OCI-LY3 (cell line): ENCODE measurements around the gene STH.

Experiments
- H2AFZ ChIP-seq: fragments of 200-600, 300-600 bp; shearing (Covaris generic); 2 replicates; pipeline ENCODE4 v1.6.0; 2014; ENCODE audit warnings: antibody characterized with exemption, low read depth, low read length
- H3K27ac ChIP-seq: fragments of 200-600, 300-600 bp; sonication (generic); 2 replicates; pipeline ENCODE4 v1.5.1; 2014; ENCODE audit warnings: mild to moderate bottlenecking, low read length, moderate library complexity, mixed read lengths
- H3K27me3 ChIP-seq: fragments of 200-600, 300-600 bp; sonication (generic); 2 replicates; pipeline ENCODE4 v1.6.1; 2014; ENCODE audit warnings: low read depth, low read length, mixed read lengths
- H3K36me3 ChIP-seq: fragments of 200-600, 300-600 bp; sonication (generic); replicated peaks from 2 replicates; pipeline ENCODE3; 2014; ENCODE audit warnings: low read depth, low read length, mixed read lengths
- H3K4me1 ChIP-seq: fragments of 300-600, 200-600 bp; sonication (generic); 2 replicates; pipeline ENCODE4 v1.6.1; 2014; ENCODE audit warnings: low read length, mixed read lengths
- H3K4me2 ChIP-seq: fragments of 200-600, 300-600 bp; sonication (generic); 2 replicates; pipeline ENCODE4 v1.6.1; 2014; ENCODE audit warnings: low read length, mixed read lengths
- H3K4me3 ChIP-seq: fragments of 300-600, 200-600 bp; sonication (generic); 2 replicates; pipeline ENCODE4 v1.5.1; 2014; ENCODE audit warnings: antibody characterized with exemption, mild to moderate bottlenecking, low read length, moderate library complexity
- H3K79me2 ChIP-seq: fragments of 300-600, 200-600 bp; shearing (Covaris generic); 2 replicates; pipeline ENCODE4 v1.6.1; 2014; ENCODE audit warnings: mild to moderate bottlenecking, low read length, mixed read lengths
- H3K9ac ChIP-seq: fragments of 300-600, 200-600 bp; shearing (Covaris generic); 2 replicates; pipeline ENCODE4 v1.6.0; 2014; ENCODE audit warnings: mild to moderate bottlenecking, low read length, moderate library complexity
- H3K9me3 ChIP-seq: fragments of 200-600, 300-600 bp; shearing (Covaris generic); 2 replicates; pipeline ENCODE4 v1.6.1; 2014; ENCODE audit warnings: low read length, mixed read lengths; ENCODE audit not compliant: insufficient read depth
- H4K20me1 ChIP-seq: fragments of 200-600, 300-600 bp; sonication (generic); 2 replicates; pipeline ENCODE4 v1.6.1; 2016; ENCODE audit warnings: low read length, mixed read lengths; ENCODE audit not compliant: insufficient read depth
- EZH2phosphoT487 ChIP-seq: fragments of 200-600 bp; shearing (Covaris generic); IDR thresholded peaks from 2 replicates; pipeline ENCODE4 v1.6.1; 2018; ENCODE audit warnings: antibody characterized with exemption, mixed run types, low read depth
- TF ChIP-seq, protein P1 (sequence below): fragments of 200-600, 300-600 bp; sonication (generic); IDR thresholded peaks from 2 replicates; pipeline ENCODE4 v1.5.1; 2014; ENCODE audit warnings: antibody characterized with exemption, low read length, low read depth

Gene STH

GRCh38 chr17:45966606-45967280 lies 32.3 kb upstream of the STH start:
- Histone ChIP-seq H3K79me2 (no peaks in the 10 kb centered on the region), H3K27ac (no peak overlapping the region), H3K9me3 (no peaks in the 10 kb centered on the region), H3K36me3 (no peaks in the 10 kb centered on the region), H3K9ac (no peak overlapping the region), H2AFZ (no peak overlapping the region), H3K4me1 (no peaks in the 10 kb centered on the region), H3K4me3 (no peak overlapping the region), H4K20me1 (no peaks in the 10 kb centered on the region), H3K4me2 (no peak overlapping the region), H3K27me3 (peaks cover 25% of the 10 kb centered on the region)
- TF ChIP-seq EZH2phosphoT487, result no peak
- TF ChIP-seq, protein P1, sequence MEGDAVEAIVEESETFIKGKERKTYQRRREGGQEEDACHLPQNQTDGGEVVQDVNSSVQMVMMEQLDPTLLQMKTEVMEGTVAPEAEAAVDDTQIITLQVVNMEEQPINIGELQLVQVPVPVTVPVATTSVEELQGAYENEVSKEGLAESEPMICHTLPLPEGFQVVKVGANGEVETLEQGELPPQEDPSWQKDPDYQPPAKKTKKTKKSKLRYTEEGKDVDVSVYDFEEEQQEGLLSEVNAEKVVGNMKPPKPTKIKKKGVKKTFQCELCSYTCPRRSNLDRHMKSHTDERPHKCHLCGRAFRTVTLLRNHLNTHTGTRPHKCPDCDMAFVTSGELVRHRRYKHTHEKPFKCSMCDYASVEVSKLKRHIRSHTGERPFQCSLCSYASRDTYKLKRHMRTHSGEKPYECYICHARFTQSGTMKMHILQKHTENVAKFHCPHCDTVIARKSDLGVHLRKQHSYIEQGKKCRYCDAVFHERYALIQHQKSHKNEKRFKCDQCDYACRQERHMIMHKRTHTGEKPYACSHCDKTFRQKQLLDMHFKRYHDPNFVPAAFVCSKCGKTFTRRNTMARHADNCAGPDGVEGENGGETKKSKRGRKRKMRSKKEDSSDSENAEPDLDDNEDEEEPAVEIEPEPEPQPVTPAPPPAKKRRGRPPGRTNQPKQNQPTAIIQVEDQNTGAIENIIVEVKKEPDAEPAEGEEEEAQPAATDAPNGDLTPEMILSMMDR, result no peak

GRCh38 chr17:45967378-45967777 lies 31.7 kb upstream of the STH start:
- H3K9me3 ChIP-seq, result no peaks in the 10 kb centered on the region

GRCh38 chr17:45968732-45969131 lies 30.3 kb upstream of the STH start:
- Histone ChIP-seq H3K27me3 (peaks cover 28% of the 10 kb centered on the region), H3K79me2 (no peaks in the 10 kb centered on the region), H3K4me1 (no peaks in the 10 kb centered on the region), H3K9ac (no peak overlapping the region), H3K36me3 (no peaks in the 10 kb centered on the region), H3K9me3 (no peaks in the 10 kb centered on the region), H4K20me1 (no peaks in the 10 kb centered on the region), H3K27ac (no peak overlapping the region), H3K4me3 (no peak overlapping the region), H3K4me2 (no peak overlapping the region), H2AFZ (no peak overlapping the region)
- TF ChIP-seq, protein P1, result no peak
- TF ChIP-seq EZH2phosphoT487, result no peak

More at GRCh38 chr17:45967378-45967777, 31.7 kb upstream of the STH start:
- Histone ChIP-seq H3K9ac (no peak overlapping the region), H3K79me2 (no peaks in the 10 kb centered on the region), H3K4me2 (no peak overlapping the region), H3K27ac (no peak overlapping the region), H2AFZ (no peak overlapping the region), H4K20me1 (no peaks in the 10 kb centered on the region), H3K36me3 (no peaks in the 10 kb centered on the region), H3K27me3 (peaks cover 26% of the 10 kb centered on the region), H3K4me3 (no peak overlapping the region), H3K4me1 (no peaks in the 10 kb centered on the region)
- no peak for TF ChIP-seq EZH2phosphoT487

GRCh38 chr17:45969726-45970125 lies 29.3 kb upstream of the STH start:
- no peaks in the 10 kb centered on the region for H3K79me2 ChIP-seq
- H3K4me3 ChIP-seq, result no peak overlapping the region
- no peak overlapping the region for H2AFZ ChIP-seq
- no peaks in the 10 kb centered on the region for H3K9me3 ChIP-seq
- H3K4me1 ChIP-seq, result peaks cover 2% of the 10 kb centered on the region
- H3K27ac ChIP-seq, result no peak overlapping the region
- H3K36me3 ChIP-seq, result no peaks in the 10 kb centered on the region
- no peaks in the 10 kb centered on the region for H4K20me1 ChIP-seq
- H3K27me3 ChIP-seq, result peaks cover 28% of the 10 kb centered on the region
- no peak overlapping the region for H3K4me2 ChIP-seq
- no peak for TF ChIP-seq EZH2phosphoT487
- TF ChIP-seq, protein P1, result no peak
- no peak overlapping the region for H3K9ac ChIP-seq
